H4 (cell line): Measurements from ENCODE around the gene FLVCR1. TPM values are rescaled to one million over a fixed set of nuclear protein-coding genes. Genes with fewer than 3 reads are reported as not detected.
"Not testable (repeated sequence)": the region's sequence is repeated elsewhere in the genome, so short reads cannot be mapped to it uniquely, and the experiment has no call there.

Experiments
- DNase-seq: peaks from one replicate; pipeline ENCODE4 v3.0.0-alpha.2; 2015; ENCODE audit warnings: low spot score
- total RNA-seq: library from RNA; depleted of rRNA; stranded (reverse); fragments of >200 nt; shearing (Covaris generic); gene quantifications from 2 replicates; pipeline ENCODE4 v1.2.3, GENCODE V29; 2014; rRNA removed

The FLVCR1 gene
- 9.3 and 9.7 TPM in 2 replicates for total RNA-seq

GRCh38 chr1:212857992-212858460 lies at the start of gene FLVCR1:
Gene FLVCR1, plus strand, starts transcription at chr1:212858275. Its CDS starts 178 bp downstream, at chr1:212858453.
- DNase-seq = peak; percentile 93

GRCh38 chr1:212814537-212815334 lies 43.3 kb upstream of the FLVCR1 start:
- no peak for DNase-seq

GRCh38 chr1:212816567-212817278 lies 41.4 kb upstream of the FLVCR1 start:
- no peak for DNase-seq

GRCh38 chr1:212819726-212820125 lies 38.3 kb upstream of the FLVCR1 start:
- no peak for DNase-seq

GRCh38 chr1:212820969-212821368 lies 37.1 kb upstream of the FLVCR1 start:
- DNase-seq = no peak

GRCh38 chr1:212822956-212823355 lies 35.1 kb upstream of the FLVCR1 start:
- no peak for DNase-seq

GRCh38 chr1:212824201-212824600 lies 33.9 kb upstream of the FLVCR1 start:
- DNase-seq = no peak

- DNase-seq = no peak
Observed at GRCh38 chr1:212825798-212826452, 32.1 kb upstream of the FLVCR1 start.

GRCh38 chr1:212827171-212827776 lies 30.8 kb upstream of the FLVCR1 start:
- DNase-seq = no peak

GRCh38 chr1:212827831-212828278 lies 30.2 kb upstream of the FLVCR1 start:
- no peak for DNase-seq

- no peak for DNase-seq
Observed at GRCh38 chr1:212828395-212828794, 29.7 kb upstream of the FLVCR1 start.

GRCh38 chr1:212833211-212834207 lies 24.6 kb upstream of the FLVCR1 start:
- DNase-seq = not testable (repeated sequence)

GRCh38 chr1:212838145-212838544 lies 19.9 kb upstream of the FLVCR1 start:
- no peak for DNase-seq

GRCh38 chr1:212844521-212844920 lies 13.6 kb upstream of the FLVCR1 start:
- DNase-seq = not testable (repeated sequence)

GRCh38 chr1:212847549-212847948 lies 10.5 kb upstream of the FLVCR1 start, which contains the start of gene SPATA45:
Gene SPATA45, minus strand, starts transcription at chr1:212847649. Its CDS starts 11,500 bp downstream, at chr1:212836149.
- no peak for DNase-seq

GRCh38 chr1:212852105-212852688 lies 5.9 kb upstream of the FLVCR1 start:
- DNase-seq = no peak

GRCh38 chr1:212853658-212854057 lies 4.4 kb upstream of the FLVCR1 start:
- no peak for DNase-seq

GRCh38 chr1:212856755-212857154 lies 1.3 kb upstream of the FLVCR1 start:
- no peak for DNase-seq

- peak; percentile 11 for DNase-seq
Observed at GRCh38 chr1:212858461-212859265, 588 bp downstream of the FLVCR1 start.
